Activated CD8-positive, alpha-beta memory T cell treated with anti-CD3 and anti-CD28 coated beads, Interleukin-2, amount 50 U/mL, for 48 hours (primary cell): Measurements from ENCODE around the gene KDM8.
"Not testable (repeated sequence)": the region's sequence is repeated elsewhere in the genome, so short reads cannot be mapped to it uniquely, and the experiment has no call there.

Experiments
- DNase-seq: peaks from one replicate; pipeline ENCODE4 v3.0.0-alpha.2; 2020

Gene KDM8

DNA sequence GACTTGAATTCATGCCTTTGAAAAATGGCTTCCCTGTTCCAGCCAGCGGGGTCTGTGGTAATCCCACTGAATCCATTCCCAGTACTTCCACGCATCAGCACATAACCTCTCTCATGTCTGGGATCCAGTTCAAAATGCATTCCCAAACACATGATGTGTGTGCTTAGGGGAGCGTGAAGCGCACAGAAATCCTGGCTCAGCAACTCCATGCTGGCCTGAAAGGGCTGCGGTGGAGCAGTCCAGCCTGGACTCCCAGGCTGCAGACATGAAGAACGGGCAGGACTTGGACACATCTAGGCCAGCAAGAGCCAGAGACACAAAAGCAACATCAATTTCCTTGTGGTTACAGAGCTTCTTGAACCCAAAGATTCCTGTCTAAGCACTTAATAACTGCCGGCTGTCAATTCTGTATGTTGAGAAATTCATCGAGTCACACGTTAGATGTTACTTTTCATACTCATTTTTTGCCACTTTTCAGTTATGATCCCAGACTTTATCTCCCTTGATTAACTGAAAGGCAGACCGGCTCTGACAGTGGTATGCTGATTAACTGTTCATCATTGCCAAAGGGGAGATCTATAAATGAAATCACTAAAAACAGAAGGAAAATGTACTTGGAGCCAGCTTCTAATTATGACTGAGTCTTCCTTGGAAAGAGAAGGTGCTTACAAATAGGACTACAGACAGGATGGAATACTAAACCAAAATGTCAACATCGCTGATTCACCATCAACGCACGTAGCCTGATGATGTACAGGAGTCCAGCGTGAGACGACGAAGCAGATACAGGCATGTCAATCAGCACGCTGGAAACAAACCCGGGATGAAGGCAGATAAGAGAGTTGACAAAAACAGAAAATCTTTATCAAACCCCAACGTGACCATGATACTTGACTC lies 42.2 kb downstream of the KDM8 start:
- peak; percentile 71 for DNase-seq

DNA sequence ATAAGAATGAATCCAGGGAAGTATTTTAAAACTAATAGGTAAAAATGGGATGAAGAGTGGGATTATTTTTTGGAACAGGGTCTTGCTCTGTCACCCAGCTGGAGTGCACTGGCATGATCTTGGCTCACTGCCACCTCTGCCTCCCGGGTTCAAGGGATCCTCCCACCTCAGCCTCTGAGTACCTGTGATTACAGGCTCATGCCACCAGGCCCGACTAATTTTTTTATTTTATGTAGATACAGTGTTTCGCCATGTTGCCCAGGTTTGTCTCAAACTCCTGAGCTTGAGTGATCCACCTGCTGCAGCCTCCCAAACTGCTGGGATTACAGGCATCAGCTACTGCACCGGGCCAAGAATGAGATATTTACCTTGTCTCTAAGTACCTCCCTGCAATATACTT lies 43.1 kb downstream of the KDM8 start:
- peak; percentile 48 for DNase-seq

DNA sequence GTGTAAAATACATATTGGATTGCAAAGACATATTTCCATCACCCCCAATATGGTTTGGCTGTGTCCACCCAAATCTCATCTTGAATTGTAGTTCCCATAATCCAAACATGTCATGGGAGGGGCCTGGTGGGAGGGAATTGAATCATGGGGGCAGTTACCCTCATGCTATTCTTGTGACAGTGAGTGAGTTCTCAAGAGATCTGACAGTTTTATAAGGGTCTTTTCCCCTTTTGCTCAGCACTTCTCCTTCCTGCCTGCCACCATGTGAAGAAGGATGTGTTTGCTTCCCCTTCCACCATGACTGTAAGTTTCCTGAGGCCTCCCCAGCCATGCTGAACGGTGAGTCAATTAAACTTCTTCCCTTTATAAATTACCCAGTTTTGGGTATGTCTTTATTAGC lies 43.8 kb downstream of the KDM8 start:
- peak; percentile 45 for DNase-seq

DNA sequence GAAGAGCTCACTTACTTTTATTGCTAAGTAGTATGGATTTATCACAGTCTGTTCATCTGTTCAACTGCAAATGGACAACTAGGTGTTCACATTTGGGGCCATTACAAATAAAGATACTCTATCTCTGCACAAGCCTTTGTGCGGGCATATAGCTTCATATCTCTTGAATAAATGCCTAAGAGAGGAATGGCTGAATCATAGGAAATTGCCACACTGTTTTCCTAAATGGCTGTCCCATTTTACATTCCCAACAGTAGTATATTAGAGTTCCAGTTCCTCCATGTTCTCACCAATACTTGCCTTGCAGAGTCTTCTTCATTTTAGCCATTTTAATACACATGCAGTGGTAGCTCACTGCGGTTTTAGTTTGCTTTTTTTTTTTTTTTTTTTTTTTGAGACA lies 44.7 kb downstream of the KDM8 start:
- DNase-seq = no peak

DNA sequence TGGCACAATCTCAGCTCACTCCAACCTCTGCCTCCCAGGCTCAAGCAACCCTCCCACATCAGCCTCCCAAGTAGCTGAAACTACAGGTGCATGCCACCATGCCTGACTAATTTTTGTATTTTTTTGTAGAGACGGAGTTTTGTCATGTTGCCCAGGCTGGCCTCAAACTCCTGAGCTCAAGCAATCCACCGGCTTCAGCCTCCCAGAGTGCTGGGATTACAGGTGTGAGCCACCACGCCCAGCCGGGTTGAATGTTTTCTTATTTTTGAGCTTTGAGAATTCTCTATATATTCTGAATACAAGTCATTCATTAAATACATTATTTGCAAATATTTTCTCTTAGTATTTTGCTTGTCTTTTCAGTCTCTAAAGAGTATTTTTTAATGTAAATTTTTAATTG lies 45.6 kb downstream of the KDM8 start:
- peak; percentile 30 for DNase-seq

DNA sequence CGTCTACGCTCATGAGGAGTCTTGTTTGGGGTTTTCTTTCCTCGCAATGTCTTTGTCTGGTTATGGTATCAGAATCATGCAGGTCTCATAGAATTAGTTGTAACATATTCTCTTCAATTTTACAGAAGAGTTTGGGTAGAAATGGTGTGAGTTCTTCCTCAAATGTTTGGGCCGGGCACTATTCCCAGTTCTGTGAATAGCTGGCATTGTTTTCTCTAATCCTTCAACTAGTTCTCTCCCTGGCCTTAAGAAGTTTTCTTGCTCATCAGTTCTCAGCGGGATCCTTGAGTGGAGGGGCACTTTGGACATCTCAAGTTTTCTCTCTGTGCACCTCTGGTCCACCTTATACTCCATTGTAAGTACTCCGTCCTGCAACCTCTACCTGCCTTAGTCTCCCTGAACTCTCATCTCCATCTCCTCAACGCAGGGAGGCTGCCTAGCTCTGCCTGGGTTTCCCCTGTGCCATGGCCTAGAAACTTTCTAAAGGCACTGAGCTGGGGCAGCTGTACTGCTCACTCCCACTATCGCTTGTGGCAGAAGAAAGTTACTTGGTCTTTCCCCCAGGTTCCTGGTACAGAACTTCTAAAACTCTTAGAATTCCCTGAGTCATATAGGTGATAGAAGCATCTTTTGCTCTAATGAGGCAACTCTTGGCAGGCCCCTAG lies 48.3 kb downstream of the KDM8 start:
- no peak for DNase-seq

DNA sequence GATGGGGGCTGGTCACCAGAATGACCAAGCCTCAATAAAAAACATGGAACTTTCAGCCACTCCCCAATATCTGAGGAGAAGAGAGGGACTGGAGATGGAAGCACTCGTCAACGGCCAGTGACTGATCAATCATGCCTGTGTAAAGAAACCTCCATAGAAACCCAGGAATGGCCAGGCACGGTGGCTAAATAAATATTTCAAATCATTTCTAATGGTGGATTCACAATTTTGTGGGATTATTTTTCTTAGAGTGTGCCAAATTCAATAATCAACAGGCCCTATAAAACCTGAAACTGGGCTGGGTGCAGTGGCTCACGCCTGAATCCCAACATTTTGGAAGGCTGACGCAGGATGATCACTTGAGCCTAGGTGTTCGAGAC lies 48.9 kb downstream of the KDM8 start:
- DNase-seq = no peak

DNA sequence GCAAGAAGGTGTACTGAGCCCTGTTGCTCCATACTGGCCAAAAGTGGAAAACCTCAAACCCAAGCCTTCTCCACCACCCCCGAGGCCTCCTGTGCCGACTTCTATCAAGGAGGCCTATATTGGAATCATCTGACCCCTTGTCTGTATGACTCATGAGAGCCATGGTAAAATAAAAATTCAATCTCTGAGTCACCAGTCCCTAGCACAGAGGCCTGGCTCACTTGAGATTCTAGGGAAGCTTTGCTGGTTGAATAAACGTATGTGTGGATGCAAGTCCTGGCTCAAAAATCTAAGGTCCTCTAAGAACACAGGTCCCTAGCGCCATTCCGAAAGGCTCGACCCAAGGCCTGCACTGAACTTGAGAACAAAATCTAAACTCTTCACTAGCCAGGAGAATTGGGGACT lies 50.2 kb downstream of the KDM8 start:
- no peak for DNase-seq

DNA sequence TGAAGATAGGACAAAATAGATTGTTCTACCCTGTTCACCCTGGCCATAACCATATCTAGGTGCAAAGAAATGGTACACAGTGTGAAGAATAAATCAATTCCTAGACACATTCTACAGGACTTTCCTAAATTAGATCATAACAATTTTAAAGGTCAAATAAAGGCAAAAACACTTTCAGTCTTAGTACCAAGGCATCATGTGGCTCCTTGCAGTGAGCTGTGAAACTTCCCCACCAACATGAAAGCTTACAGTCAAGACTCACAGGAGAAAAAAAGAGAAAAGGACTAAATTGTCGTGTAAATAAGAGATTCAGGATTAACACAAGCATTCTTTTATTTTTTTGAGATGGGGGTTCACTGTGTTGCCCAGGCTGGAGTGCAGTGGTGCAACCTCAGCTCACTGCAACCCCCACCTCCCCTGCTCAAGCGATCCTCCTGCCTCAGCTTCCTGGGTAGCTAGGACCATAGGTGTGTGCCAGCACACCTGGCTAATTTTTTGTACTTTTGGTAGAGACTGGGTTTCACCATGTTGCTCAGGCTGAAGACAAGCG lies 51.0 kb downstream of the KDM8 start:
- no peak for DNase-seq

DNA sequence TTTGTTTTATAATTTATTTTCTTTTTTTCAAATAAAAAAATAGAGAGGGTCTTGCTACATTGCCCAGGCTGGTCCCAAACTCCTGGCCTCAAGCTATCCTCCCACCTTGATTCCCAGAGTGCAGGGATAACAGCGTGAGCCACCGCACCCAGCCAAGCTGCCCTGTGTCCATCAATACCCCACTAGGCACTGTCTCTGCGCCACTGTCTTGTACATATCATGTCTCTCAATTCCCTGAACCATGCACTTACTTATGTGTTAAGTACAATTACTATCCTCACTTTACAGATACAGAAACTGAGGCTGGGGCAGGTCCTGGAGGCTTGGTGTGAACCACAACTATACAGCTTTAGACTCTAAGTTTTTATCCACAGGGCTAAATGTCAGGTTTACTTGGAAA lies 53.5 kb downstream of the KDM8 start:
- no peak for DNase-seq

DNA sequence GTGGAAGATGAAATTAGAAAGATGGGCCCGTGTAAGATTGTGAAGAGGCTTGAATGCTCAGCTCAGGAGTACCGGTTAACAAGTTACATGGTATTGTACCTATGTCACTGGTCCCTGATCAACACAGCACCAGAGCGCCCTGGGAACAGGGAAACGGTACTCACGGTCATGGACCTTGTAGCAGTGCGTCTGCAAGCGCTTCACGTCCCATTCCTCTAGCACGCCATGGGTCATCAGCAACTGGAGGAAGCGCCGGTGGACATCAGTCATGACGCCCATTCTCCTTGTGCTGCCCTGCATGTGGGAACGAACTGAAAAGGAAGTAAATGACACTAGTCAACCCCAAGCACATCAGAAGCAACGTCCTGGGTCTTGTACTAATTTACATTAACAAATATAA lies 53.9 kb downstream of the KDM8 start:
- DNase-seq = no peak

DNA sequence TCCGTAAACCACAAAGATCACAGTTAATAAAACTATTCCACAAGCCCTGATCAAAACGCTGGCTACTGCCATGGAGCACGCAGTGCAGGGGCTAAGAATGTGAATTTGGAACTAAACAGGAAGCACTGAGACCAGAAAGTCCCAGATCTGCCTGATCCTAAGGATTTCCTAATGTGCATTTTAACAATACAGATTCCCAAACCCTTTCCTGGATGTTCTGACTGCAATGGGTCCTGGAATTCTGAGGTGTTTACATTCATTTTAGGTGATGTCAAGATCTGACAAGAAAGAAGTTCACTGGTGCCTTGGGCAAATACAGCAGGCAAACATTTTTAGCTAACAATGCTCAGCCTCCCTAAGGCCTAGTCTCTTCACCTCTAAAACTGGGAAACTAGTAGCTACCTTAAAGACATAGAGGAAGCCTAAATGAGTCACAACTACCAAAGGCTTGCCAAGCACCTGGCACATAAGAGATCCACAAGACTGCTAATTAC lies 55.0 kb downstream of the KDM8 start:
- DNase-seq = no peak

DNA sequence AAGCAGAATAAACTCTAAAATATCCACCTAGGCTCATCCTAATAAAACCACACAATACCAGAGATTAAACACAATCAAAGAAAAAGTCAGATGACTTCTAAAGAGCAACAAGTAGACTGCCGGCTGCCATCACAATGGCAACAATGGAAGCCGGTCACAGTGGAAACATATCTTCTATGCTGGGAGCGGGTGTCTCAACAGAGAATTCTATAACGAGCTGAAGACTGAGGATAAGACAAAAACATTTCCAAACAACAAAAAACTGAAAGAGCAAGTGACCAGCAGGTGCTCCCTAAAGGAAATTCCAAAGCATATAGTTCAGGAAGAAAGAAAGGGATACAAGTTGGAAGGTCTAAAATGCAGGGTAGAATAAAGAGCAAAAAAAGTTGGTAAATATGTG lies 56.4 kb downstream of the KDM8 start:
- DNase-seq = no peak

DNA sequence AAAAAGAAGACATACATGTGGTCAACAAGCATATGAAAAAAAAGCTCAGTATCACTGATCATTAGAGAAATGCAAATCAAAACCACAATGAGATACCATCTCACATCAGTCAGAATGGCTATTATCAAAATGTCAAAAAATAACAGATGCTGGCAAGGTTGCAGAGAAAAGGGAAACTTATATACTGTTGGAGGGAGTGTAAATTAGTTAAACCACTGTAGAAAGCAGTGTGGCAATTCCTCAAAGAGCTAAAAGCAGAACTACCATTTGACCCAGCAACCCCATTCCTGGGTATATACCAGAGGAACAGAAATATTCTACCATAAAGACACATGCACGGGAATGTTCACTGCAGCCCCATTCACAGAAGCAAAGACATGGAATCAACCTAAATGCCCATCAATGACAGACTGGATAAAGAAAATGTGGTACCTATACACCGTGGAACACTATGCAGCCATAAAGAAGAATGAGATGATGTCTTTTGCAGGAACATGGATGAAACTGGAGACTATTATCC lies 59.6 kb downstream of the KDM8 start:
- not testable (repeated sequence) for DNase-seq

DNA sequence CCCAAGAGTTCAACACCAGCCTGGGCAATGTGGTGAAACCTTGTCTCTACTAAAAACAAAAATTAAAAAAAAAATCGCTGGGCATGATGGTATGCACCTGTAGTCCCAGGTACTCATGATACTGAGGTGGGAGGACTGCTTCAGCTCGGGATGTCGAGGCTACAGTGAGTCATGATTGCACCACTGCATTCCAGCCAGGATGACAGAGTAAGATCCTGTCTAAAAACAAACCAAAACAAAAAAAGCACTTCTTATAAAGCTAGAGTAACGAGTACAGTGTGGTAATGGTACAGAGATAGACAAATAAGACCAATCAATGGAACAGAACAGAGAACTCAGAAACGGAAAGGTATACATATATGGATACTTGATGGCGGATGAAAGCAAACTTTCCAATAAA lies 60.8 kb downstream of the KDM8 start:
- DNase-seq = no peak

DNA sequence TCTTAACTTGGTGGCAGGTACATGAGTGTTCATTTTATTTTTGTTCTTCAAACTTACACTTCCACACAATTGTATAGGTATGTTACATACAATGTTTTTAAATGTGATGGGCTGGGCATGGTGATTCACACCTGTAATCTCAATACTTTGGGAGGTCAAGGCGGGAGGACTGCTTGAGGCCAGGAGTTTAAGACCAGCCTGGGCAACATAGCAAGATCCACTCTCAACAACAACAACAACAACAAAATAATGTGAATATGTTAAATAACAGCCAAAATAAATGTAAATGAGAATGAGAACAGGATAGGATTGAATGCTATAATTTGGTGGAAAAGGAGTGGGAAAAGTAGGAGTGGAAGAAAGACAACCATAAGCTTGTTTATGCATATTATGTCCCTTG lies 62.7 kb downstream of the KDM8 start:
- no peak for DNase-seq

DNA sequence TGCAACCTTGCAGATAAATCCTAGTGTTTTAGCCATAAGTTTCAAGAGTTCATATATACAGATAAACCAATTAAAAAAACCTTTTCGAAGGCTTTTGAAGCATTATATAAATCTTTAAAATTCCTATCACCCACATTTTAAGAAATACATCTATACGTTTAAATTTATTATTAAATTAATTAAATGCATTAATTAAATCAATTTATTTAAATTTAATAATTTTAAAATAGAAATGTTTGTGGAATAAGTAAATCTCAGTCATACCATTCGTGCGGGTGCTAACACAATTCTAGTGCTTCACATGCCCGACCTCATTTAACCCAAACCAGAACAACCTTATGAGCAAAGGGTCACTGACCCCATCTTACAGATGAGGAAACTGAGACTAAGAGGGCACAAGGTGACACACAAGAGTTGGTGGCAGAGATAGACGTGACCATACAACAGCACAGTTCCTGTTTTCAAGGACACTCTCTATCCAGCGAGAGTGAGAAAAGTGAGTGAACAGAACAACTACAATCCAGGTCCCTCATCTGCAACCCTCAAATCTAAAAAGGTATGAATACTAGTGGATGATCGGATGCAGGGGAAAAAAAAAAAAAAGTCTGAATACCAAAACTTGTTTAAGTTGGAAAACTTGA lies 63.8 kb downstream of the KDM8 start:
- DNase-seq = peak; percentile 45

DNA sequence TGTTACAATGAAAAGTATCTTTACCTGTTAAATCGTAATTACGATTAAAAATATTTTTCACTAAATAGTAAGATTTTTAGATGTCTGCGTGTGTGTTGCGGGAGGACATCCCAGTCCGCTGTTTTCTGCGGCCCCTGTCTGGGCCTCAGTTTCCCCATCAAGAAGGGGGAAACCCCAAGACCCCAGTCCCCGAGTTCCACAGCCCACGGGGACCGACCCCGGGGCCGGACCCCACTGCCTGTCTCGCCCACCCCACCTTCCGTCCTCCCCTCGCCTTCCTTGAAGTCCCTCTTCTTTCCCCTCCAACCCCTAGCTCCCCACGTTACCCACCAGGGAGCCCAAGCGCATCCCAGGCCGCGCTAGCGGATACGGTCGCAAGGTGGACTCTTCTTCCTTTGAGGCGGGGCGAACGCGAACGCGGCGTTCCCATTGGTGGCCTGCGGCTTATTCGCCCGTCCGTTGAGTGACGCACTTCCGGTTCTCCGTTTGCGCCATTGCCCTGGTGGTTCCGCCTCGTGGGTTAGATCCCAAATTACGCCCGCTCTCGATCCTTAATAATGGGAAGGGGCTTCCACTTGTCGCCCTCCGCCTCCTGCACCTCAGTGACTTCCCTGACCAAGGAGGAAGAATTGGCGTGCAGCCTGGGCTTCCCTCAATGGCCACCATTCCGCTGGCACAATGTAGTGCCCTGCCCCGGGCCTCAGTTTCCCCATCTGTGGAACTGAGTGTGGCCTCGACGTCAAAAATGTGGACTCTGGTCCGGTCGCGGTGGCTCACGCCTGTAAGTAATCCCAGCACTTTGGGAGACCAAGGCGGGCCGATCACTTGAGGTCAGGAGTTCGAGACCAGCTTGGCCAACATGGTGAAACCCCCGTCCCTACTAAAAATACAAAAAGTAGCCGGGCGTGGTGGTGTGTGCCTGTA lies 65.3 kb downstream of the KDM8 start, which contains the start of gene NSMCE1:
TSS of gene NSMCE1 (minus strand) at position 397 of the 924 bp plus-strand sequence. CDS start 11,202 bp downstream, outside the sequence.
- peak; percentile 98 for DNase-seq

DNA sequence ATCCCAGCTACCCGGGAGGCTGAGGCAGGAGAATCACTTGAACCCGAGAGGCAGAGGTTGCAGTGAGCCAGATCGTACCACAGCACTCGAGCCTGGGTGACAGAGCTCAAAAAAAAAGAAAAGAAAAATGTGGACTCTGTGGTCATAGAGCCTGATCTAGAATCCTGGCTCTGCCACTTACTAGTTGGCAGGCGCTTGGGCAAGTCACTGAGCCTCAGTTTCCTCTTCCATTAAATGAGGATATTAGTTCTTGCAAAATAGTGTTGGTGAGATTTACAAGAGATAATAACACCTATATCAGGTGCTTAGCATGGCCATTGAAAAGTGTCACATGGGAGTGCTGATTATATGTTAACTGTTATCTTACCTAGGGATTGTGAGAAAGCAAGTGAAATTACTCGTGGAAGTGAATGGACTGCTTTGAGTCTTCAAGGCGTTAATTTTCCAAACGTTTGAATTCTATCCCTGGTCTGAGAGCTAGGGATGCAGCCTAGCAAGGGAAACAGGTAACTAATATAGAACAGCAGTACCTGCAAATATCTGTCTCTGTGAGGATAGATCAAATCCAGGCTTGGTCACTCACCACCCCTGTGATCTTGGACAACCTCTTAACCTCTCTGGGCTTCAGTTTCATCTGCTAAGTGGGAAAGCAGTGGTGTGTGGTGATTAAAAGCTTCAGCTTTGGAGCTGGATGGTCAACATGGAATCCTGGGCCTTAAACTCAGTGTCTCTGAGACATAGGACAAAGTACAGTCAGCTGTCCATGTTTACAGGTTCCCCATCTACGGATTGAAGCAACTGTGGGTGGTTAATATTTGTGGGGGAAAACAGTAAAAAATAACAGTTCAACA lies 66.2 kb downstream of the KDM8 start:
- DNase-seq = peak; percentile 51

DNA sequence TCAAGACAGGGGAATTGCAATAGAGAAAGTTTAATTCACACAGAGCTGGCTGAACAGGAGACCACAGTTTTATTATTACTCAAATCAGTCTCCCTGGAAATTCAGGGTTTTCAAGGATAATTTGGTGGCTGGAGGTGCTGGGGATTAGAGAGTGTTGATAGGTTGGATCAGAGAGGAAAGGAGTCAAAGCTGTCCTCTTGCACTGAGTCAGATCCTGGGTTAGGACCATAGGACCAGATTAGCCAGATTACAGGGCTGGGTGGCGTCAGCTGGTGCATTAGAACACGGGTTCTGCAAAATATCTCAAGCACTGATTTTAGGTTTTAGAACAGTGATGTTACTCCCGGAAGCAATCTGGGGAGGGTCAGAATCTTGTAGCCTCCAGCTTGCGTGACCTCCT lies 67.0 kb downstream of the KDM8 start:
- DNase-seq = peak; percentile 55
